HG03045 (cell line): ENCODE measurements around the gene QSOX2.
"Not testable (repeated sequence)": the region's sequence is repeated elsewhere in the genome, so short reads cannot be mapped to it uniquely, and the experiment has no call there.

Experiments used
- ATAC-seq: cut with Tn5 transposase; IDR thresholded peaks from one replicate; pipeline ENCODE4 v1.9.1; 2021; ENCODE audit warnings: mild to moderate bottlenecking, moderate library complexity; ENCODE audit not compliant: unreplicated experiment

QSOX2 gene

DNA sequence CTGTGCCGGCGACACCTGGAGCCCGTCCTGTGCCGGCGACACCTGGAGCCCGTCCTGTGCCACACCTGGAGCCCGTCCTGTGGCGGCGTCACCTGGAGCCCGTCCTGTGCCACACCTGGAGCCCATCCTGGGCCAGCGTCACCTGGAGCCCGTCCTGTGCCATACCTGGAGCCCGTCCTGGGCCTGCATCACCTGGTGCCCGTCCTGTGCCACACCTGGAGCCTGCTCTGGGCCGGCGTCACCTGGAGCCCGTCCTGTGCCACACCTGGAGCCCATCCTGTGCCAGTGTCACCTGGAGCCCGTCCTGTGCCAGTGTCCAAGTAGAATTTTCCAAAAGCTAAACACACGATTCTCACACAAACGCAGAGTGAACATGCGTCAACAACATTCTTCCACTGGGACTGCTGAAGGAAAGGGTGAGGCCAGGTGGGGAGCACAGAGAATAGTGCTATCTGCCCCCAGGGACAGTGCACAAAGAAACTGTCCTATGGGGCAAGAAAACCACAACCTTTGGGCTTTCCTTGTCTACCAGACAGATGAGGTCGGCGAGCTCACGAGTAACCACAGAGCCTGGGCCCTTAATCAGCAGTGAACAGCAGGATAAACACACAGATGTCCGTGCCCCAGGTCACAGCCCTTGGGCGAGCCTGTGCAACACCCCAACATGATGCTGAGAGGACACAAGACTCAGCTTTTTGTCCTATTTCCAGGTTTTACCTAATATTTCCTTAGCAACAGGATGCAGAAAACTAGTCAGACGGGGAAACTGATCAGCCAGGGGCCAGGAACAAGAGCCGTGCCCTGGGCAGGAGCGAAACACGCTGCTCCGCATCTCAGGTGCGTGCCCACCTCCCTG is 7.9 kb downstream of the QSOX2 start:
- ATAC-seq: no peak

DNA sequence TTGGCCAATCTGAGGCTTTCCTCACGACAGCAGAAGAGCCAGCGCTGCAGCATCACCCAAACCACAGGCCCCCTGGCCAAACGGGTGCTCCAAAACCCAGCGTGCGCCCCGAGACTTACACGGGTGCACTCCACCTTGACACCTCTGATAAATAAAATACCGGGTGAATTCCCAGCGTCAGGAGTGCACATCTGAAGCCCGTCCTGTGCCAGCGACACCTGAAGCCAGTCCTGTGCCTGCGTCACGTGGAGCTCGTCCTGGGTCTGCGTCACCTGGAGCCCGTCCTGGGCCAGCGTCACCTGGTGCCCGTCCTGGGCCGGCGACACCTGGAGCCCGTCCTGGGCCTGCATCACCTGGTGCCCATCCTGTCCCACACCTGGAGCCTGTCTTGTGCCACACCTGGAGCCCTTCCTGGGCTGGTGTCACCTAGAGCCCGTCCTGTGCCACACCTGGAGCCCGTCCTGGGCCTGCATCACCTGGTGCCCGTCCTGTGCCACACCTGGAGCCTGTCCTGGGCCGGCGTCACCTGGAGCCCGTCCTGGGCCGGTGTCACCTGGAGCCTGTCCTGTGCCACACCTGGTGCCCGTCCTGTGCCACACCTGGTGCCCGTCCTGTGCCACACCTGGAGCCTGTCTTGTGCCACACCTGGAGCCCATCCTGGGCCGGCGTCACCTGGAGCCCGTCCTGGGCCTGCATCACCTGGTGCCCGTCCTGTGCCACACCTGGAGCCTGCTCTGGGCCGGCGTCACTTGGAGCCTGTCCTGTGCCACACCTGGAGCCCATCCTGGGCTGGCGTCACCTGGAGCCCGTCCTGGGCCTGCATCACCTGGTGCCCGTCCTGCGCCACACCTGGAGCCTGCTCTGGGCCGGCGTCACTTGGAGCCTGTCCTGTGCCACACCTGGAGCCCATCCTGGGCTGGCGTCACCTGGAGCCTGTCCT is 8.9 kb downstream of the QSOX2 start:
- not testable (repeated sequence) for ATAC-seq

DNA sequence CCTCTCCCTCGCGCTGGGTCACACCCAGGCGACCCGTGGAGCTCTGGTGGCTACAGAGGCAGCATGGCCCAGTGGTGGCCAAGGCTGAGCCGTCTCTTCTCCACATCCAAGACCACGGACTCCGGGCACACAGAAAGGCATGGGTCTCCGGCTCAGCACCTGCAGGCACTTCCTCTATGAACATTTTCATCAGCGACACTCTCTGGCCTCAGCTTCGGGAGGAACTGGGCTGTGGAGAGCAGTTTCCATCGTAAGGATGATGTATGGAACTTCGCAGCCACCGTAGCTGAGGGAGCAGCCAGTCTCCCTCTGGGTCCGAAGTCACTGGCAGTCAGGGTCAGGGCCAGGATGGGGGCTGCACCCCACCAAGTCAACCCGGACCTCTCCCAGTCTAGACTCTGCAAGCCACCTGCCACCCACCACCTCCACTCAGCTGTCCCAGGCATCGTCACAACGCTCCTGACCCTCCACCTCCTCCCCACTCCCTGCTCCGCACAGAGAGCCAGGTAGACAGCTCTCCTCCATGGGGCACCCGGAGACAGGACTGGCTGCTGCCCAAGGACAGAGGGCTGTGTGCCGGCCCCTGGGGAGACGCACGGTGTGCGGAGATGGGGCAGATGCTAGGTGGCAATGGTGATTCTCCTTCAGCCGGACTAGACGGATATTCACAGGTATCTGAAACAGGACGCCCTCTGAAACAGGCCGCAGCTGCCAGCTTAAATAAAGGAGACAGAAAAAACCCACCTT is 9.7 kb downstream of the QSOX2 start:
- ATAC-seq: no peak

DNA sequence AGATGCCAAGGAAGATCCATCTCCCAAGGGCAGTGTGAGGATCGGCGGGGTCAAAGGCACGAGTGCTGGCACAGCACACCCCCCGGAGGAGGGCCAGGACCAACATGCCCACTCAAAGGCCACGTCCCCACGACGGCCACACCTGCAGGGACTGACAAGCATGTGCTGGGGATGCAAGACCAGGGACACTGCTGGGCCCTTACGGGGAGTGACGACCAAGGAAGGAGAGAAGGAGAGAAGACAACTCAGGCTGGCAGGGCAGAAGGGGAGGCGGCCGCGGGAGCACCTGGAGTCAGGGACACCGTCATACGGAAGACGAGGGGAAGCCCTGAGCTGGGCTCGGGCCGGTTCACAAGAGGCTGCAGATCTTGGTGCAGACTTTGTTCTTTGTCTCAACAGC is 10.4 kb downstream of the QSOX2 start:
- no peak for ATAC-seq

DNA sequence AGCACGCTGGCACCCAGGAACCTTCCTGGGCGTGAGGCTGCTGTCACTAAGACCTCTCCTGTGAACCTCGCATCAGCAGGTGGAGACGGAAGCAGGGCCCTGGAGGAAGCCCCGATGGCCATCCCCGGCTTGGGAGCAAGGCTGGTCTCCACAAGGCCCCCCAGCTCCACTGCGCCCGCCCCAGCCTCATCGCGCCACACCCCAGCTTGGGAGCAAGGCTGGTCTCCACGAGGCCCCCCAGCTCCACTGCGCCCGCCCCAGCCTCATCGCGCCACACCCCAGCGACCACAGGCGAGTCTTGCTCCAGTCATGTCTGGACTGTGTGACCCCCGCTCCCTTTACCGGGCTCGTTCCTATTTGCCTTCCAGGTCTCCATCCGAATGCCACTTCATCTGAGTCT is 11.0 kb downstream of the QSOX2 start:
- ATAC-seq: no peak

DNA sequence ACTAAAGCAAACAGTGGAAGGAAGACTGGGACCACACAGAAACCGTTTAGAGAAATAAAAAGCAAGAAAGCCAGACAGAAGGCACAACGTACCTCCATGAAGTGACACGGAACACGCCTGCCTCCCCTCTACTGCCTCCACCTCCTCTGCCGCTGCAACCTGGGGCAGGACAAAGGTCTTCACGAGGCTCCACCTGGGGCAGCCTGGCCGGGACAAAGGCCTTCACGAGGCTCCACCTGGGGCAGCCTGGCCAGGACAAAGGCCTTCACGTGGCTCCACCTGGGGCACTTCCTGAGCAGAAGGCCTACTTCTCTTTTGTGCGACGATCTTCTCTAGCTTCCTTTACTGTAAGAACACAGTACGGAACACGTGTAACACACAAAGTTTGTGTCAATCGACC is 11.7 kb downstream of the QSOX2 start:
- ATAC-seq: no peak

DNA sequence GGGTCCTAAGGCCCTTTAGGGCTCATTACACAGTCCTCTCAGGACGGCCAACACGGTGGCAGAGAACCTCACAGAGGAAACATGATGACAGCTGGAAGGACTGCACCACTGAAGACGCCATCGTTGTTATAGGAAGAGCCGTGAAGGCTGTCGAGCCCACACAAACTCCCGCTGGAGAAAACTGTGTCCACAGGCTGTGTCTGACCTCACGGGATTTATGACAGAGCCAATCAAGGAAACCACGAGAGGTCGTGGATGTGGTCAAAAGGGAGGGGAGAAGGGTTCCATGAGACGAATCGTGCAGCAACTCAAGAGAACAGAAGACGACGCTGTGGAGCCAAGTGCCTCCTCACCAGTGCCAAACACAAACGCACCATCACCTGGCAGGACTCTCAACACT is 12.2 kb downstream of the QSOX2 start:
- no peak for ATAC-seq

DNA sequence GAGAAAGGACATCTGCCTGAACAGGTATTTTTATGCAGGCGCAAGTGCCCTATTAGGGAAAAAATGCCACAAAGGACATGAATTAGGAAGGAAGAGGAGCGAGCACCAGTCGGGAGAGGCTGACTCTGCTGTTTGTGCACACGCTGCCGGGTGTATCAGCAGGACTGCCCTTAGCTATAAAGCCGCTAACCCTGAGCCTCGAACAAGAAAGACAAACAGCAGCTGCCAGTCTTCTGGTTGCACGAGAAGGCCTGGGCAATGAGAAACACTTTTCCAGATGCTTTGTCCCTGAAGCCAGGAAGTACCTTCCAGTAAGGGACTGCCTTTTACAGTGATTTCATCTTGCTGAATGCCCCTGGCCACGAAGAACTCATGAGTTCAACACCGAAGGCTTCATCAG is 12.6 kb downstream of the QSOX2 start:
- no peak for ATAC-seq

DNA sequence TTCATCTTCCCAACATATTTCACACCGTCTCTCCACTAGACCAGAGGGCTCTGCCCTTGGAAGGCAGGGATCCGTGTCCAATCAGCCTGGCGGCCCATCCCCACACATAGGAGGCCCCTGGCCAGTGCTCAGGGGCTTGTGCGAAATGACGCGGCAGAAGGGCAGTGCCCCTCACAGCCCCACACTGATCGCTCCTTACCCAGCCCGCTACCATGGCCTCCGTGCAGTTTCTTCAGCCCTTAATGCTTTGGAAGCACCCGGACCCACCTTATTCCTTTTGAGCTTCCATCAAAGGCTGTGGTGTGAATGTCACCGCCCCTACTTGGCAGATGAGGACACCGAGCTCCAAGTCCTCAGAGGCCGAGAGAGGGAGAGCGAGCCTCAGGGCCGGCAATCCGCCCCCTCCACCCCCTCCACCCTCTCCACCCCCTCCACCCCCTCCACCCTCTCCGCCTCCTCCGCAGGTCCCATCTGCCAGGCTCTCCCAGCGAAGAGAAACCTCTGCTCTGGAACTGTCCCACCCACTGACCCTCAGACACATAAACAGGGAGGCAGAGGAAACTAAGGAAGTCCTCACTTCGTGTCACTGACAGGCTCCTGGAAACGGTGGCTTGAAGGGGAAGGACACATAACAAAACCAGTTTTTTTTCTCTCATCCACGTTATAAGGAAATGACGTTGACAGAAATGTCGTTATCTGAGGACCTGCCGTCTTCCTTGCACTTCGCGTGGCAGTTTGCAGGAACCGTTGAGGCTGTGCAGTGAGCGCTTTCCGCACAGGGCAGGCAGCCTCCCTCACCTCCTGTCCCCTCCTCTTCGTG is 13.9 kb downstream of the QSOX2 start:
- no peak for ATAC-seq

DNA sequence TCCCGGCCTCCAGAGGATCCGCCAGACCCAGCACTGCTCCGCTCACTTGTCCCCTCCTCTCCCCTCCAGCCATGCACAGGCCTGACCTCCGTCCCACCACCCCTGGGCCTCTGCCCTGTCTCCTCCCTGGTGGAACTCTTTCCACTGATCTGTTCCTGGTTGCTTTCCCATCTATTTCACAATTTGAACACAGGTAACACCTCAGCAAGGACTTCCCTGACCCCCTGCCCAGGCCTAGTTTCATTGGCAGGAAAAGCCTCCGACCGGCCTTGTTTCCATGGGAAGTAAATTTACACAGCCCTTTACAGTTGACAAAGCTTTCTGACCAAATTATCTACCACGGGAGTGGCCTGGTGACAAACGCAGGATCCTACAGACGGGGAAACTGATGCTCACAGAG is 14.8 kb downstream of the QSOX2 start:
- ATAC-seq: no peak

DNA sequence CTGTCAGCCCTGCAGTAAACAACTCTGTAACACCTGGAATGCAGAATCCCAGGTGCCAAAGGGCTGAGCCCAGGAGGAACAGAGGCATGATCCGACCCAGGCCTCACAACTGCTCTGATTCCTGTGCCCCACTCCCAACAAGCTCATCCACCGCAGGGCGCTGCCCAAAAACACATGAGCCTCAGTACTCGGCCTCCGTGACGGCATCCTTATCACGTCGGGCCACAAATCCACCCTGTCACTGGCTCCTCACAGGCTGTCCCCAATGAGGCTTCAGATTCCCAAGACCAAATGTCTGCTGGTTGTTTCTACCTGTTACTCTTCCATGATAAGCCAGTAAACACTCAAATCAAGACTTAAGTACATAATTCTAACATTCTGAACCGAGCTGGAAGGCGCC is 15.2 kb downstream of the QSOX2 start:
- ATAC-seq: no peak

DNA sequence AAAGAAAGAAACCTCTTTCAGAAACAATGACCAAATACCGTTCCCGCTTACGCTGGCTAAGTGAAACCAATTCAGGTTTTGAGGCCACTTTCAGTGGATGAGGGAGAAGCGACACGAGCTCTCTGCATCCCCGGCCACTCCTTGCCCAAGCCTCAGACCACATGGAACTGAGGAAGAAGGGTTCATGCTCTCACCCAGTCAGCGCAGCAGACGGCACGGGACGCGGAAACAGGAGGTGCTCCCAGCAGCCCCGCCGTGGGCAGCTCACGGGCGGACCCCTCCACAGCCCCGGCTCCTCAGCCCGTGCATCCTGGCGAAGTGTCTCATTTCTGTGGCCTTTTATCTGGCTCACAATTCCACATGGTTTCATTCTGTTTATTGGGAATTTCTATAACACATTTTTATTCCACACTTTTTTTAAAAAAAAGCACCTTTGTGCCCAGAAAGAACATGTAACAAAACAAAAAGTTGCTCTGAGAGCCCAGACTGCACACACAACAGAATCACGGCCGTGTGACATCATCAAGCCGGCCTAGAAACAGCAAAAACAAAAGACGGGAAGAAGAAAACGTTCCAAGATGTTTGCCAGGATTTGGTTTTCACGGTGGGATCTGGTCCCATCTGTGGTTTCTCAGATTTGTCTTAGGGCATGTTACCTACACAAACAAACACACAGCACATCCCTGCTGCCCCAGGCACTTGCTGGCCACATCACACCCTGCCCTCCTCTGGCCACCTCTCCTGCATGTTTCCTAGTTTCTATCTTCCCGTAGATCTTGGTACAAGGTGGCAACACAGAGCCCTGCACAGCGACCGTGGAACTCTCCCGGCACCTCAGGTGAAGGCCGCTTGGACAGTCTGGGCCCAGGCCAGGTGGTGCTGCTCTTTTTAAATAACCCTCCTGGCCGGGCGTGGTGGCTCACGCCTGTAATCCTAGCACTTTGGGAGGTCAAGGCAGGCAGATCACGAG is 16.2 kb downstream of the QSOX2 start:
- no peak for ATAC-seq

DNA sequence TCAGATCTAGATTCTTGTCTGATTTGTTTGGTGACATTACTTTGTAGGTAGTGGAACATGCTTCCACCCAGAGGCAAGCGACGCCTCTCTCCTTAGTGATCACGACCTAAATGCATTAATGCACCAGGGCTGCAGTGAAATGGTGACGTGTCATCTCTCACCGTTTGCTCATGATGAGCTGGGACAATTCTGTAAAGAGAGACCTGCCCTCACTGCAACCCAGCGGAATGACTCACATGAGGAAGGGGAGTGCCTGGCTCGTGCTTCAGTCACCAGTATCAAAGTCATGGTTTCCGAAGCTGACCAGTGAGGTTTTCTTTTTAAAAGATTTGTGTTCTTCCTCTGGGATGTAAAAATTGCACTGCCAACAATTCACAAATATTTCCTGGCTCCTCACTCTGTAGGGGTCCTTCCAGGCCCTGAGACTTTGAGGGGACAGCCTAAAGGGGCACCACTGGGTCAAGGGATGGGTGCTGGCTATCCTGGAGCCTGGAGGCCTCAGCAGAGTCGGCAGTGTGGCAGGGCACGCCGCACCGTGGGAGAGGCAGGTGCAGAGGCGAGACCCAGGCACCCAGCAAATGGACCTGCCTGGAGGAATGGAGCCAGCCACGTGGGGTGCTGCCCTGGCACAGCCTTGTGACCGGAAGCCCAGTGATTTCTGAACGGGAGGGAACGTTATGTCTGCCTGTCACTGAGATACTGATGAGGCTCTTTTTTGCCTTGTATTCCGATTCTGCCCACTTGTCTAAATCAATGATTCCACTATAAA is 17.3 kb downstream of the QSOX2 start:
- ATAC-seq: no peak

DNA sequence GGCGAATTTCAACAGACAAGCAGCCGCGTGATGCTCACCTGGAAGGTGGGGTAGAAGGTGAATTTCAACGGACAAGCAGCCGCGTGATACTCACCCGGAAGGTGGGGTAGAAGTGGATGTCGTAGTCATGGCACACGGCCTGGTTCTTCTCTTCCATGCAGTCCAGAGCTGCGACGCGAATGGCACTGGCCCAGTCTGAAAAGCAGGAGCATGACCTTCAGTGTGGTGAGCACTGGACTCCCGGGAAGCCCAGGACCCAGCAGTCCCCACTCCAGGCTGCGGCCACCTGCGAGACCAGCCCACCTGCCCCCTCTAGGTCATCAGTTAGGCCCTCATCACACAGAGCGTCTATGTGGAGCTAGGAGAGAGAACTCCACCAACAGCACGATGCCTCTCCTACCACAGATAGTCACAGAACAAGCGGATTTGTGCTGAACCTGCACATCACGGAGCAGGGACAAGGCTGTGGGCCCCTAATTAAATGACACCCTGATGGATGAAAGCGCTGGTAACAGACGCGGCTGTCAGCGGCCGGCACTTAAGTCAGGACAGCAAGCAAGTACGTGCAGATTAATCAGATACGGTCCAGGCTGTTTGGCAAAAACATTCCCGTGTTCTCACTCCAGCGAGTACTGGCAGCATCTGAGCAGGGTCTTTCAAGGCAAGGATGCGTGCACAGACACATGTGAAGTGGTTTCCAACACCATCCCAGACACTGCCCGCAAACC is 18.8 kb downstream of the QSOX2 start:
- no peak for ATAC-seq

DNA sequence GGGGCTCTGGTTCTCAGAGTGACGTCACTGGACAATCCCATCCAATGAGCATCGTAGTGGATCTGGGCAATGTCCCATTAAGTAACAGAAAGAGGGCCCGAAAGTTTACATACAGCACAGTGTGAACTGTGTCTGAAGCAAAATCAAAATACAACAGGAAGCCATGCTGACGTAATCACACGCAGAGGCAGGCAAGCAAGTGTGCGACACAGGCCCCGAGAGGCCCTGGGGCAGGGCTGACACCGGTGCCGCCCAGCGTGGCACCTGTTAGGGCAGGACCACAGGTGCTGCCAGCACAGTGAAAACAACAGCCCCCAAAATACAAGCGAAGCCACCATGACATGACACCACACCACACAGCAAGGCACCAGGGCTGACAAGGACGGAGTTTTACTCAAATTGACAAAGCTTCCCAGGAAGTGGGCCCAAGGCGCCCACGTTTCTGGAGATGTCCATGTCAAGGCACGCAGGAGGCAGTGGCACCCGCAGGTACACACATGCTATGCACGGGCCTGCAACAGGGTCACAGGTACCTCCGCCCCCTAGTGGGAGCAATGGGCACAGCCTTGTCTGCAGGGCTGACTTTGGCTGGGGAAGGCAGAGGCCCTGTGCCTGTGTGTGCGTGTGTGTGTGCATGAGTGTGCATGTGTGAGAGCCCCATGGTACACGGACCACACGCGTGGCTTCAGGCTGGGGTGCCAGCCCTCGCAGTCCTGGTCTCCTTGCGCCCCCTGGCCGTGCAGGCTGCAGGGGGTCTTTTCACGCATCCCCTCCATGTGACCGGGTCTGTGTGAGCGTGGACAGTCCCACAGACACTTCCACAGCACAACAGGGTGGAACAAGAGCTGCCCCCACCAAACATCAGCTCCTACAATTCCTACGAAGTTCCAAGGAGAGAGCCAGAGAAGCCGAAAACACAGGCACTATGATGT is 19.6 kb downstream of the QSOX2 start:
- ATAC-seq: peak; percentile 57

DNA sequence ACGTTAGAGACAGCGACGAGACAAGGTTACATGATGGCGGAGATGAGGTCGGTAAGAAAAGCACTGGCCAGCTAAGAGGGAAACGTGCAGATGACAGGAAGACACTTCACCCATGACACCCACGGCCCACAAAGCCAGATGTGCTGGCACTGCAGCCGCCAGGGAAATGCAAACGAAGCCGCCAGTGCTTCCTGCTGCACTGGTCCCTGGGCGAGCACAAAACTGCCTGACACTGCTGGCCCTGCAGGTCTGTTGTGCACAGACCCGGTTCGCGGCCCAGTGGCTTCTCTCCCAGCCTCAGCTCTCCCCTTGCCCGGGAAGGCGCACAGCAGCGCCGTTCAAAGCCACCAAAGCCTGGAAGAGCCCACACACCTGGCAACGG is 20.3 kb downstream of the QSOX2 start:
- peak; percentile 41 for ATAC-seq
